ENCODE measurements around the gene BCL2L12.
"Not testable (repeated sequence)": the region's sequence is repeated elsewhere in the genome, so short reads cannot be mapped to it uniquely, and the experiment has no call there.

BCL2L12 gene, protein sequence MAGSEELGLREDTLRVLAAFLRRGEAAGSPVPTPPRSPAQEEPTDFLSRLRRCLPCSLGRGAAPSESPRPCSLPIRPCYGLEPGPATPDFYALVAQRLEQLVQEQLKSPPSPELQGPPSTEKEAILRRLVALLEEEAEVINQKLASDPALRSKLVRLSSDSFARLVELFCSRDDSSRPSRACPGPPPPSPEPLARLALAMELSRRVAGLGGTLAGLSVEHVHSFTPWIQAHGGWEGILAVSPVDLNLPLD

GRCh38 chr19:49665351-49666119 lies at the start of gene BCL2L12, which contains the start of gene IRF3:
TSS of gene BCL2L12 (plus strand) at chr19:49665933. CDS start at chr19:49666693, 760 bp downstream.
TSS of gene IRF3 (minus strand) at chr19:49665857. CDS start at chr19:49664838, 1,019 bp downstream.
- ATAC-seq, result peak; percentile 88
- TF ChIP-seq, protein P1, sequence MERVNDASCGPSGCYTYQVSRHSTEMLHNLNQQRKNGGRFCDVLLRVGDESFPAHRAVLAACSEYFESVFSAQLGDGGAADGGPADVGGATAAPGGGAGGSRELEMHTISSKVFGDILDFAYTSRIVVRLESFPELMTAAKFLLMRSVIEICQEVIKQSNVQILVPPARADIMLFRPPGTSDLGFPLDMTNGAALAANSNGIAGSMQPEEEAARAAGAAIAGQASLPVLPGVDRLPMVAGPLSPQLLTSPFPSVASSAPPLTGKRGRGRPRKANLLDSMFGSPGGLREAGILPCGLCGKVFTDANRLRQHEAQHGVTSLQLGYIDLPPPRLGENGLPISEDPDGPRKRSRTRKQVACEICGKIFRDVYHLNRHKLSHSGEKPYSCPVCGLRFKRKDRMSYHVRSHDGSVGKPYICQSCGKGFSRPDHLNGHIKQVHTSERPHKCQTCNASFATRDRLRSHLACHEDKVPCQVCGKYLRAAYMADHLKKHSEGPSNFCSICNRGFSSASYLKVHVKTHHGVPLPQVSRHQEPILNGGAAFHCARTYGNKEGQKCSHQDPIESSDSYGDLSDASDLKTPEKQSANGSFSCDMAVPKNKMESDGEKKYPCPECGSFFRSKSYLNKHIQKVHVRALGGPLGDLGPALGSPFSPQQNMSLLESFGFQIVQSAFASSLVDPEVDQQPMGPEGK (CRISPR knock-in tag; IDR thresholded peaks at IDR 0.05; ENCODE audit: borderline replicate concordance), result 0 out of 2 replicates have a peak, but pooled peaks have one; percentile 15
- TF ChIP-seq CSDC2 (CRISPR knock-in tag; IDR thresholded peaks at IDR 0.05), result no peak

GRCh38 chr19:49616532-49616931 lies 49.2 kb upstream of the BCL2L12 start:
- no peak for ATAC-seq
- TF ChIP-seq BACH2 (CRISPR knock-in tag; IDR thresholded peaks at IDR 0.05; ENCODE audit: borderline replicate concordance), result no peak
- TF ChIP-seq, protein P2, sequence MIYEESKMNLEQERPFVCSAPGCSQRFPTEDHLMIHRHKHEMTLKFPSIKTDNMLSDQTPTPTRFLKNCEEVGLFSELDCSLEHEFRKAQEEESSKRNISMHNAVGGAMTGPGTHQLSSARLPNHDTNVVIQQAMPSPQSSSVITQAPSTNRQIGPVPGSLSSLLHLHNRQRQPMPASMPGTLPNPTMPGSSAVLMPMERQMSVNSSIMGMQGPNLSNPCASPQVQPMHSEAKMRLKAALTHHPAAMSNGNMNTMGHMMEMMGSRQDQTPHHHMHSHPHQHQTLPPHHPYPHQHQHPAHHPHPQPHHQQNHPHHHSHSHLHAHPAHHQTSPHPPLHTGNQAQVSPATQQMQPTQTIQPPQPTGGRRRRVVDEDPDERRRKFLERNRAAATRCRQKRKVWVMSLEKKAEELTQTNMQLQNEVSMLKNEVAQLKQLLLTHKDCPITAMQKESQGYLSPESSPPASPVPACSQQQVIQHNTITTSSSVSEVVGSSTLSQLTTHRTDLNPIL (CRISPR knock-in tag; IDR thresholded peaks at IDR 0.05; ENCODE audit: low read depth), result no peak
- TF ChIP-seq ZFP3 (CRISPR knock-in tag; IDR thresholded peaks at IDR 0.05), result no peak
- no peak for TF ChIP-seq POU6F1 (CRISPR knock-in tag; IDR thresholded peaks at IDR 0.05; ENCODE audit: borderline replicate concordance, low read depth)
- no peak for TF ChIP-seq ARNTL (CRISPR knock-in tag; IDR thresholded peaks at IDR 0.05; ENCODE audit: borderline replicate concordance, low read depth)
- no peak for TF ChIP-seq SNAI2 (CRISPR knock-in tag; IDR thresholded peaks at IDR 0.05)
- no peak for TF ChIP-seq TOX (CRISPR knock-in tag; IDR thresholded peaks at IDR 0.05; ENCODE audit: borderline replicate concordance)
- TF ChIP-seq, protein P1 (CRISPR knock-in tag; IDR thresholded peaks at IDR 0.05; ENCODE audit: borderline replicate concordance), result no peak
- TF ChIP-seq ZC3H10 (CRISPR knock-in tag; IDR thresholded peaks at IDR 0.05), result no peak
- TF ChIP-seq CSDC2 (CRISPR knock-in tag; IDR thresholded peaks at IDR 0.05), result no peak
- no peak for TF ChIP-seq TCF4 (CRISPR knock-in tag; IDR thresholded peaks at IDR 0.05; ENCODE audit: borderline replicate concordance)
- no peak for TF ChIP-seq ISL1 (CRISPR knock-in tag; IDR thresholded peaks at IDR 0.05)
- no peak for TF ChIP-seq ESRRG (CRISPR knock-in tag; IDR thresholded peaks at IDR 0.05)
- TF ChIP-seq OSR1 (CRISPR knock-in tag; IDR thresholded peaks at IDR 0.05), result no peak
- TF ChIP-seq RARB (CRISPR knock-in tag; IDR thresholded peaks at IDR 0.05), result no peak
- no peak for TF ChIP-seq PPARA (CRISPR knock-in tag; IDR thresholded peaks at IDR 0.05; ENCODE audit: borderline replicate concordance)
- TF ChIP-seq CSRNP3 (CRISPR knock-in tag; IDR thresholded peaks at IDR 0.05), result no peak

- ATAC-seq, result no peak
- TF ChIP-seq, protein P1 (CRISPR knock-in tag; IDR thresholded peaks at IDR 0.05; ENCODE audit: borderline replicate concordance), result no peak
- TF ChIP-seq ZNF565 (CRISPR knock-in tag; conservative IDR thresholded peaks at IDR 0.05; ENCODE audit: low read depth) (no peak), TOX (CRISPR knock-in tag; IDR thresholded peaks at IDR 0.05; ENCODE audit: borderline replicate concordance) (no peak), POU6F1 (CRISPR knock-in tag; IDR thresholded peaks at IDR 0.05; ENCODE audit: borderline replicate concordance, low read depth) (no peak), PPARA (CRISPR knock-in tag; IDR thresholded peaks at IDR 0.05; ENCODE audit: borderline replicate concordance) (no peak), OSR1 (CRISPR knock-in tag; IDR thresholded peaks at IDR 0.05) (no peak)
These were observed 48.8 kb upstream of the BCL2L12 start for GRCh38 chr19:49616945-49617344.

DNA sequence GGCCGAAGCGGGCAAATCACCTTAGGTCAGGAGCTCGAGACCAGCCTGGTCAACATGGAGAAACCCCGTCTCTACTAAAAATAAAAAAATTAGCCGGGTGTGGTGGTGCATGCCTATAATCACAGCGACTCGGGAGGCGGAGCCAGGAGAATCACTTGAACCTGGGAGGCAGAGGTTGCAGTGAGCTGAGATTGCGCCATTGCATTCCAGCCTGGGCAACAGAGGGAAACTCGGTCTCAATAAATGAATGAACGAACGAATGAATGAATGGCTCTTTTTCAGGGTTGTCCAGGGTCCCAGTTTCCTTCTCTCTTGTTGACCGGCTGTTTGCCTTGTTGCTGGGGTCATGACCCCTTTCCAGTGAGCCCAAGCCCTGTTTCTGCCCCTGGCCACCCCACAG lies 47.9 kb upstream of the BCL2L12 start:
- not testable (repeated sequence) for ATAC-seq
